GM12874 (cell line): ENCODE data around the gene WNT7A.

Source experiments
- CTCF ChIP-seq: IDR thresholded peaks from 2 replicates; pipeline ENCODE4 v1.5.1; 2011; ENCODE audit warnings: low read depth, mild to moderate bottlenecking, control low read depth, low read length, moderate library complexity; ENCODE audit not compliant: insufficient read depth

WNT7A gene

GRCh38 chr3:13840456-13840855, 39.4 kb downstream of the WNT7A start:
- no peak for TF ChIP-seq CTCF

- no peak for TF ChIP-seq CTCF
Measured at GRCh38 chr3:13839726-13840340, 40.0 kb downstream of the WNT7A start.

GRCh38 chr3:13839253-13839652, 40.6 kb downstream of the WNT7A start:
- TF ChIP-seq CTCF, result no peak

GRCh38 chr3:13838421-13838820, 41.5 kb downstream of the WNT7A start:
- TF ChIP-seq CTCF, result no peak

GRCh38 chr3:13837751-13838150, 42.1 kb downstream of the WNT7A start:
- TF ChIP-seq CTCF, result no peak

- no peak for TF ChIP-seq CTCF
Measured at GRCh38 chr3:13836658-13837587, 42.9 kb downstream of the WNT7A start.

GRCh38 chr3:13835246-13835645, 44.6 kb downstream of the WNT7A start:
- TF ChIP-seq CTCF, result no peak
